ENCODE results near the gene BCL2L1. TPM values are rescaled to one million over a fixed set of nuclear protein-coding genes. Genes with fewer than 3 reads are reported as not detected.

The BCL2L1 gene
- total RNA-seq, 1 donor from 2014 or later, result 60.4 TPM

GRCh38 chr20:31642837-31643236, 79.8 kb downstream of the BCL2L1 start:
- POLR2A ChIA-PET, result no interaction called here
- no peak for ATAC-seq (ENCODE audit: low read depth)
- no peak overlapping the region for H3K27ac Mint-ChIP-seq
- peaks cover 3% of the 10 kb centered on the region for H3K4me1 Mint-ChIP-seq
- no peak for DNase-seq
- CTCF ChIA-PET, result no interaction called here
- H3K9me3 Mint-ChIP-seq, result no peaks in the 10 kb centered on the region
- intact Hi-C loops (cut with micrococcal nuclease), result no loop called here
- no peak overlapping the region for H3K4me3 Mint-ChIP-seq
- no peaks in the 10 kb centered on the region for H3K36me3 Mint-ChIP-seq (ENCODE audit: low read depth)
- TF ChIP-seq CTCF (IDR thresholded peaks at IDR 0.05), result no peak
- peaks cover 3% of the 10 kb centered on the region for H3K27me3 Mint-ChIP-seq

- Mint-ChIP-seq H3K9me3 (no peaks in the 10 kb centered on the region), H3K4me1 (peaks cover 3% of the 10 kb centered on the region), H3K27ac (no peak overlapping the region), H3K36me3 (ENCODE audit: low read depth) (no peaks in the 10 kb centered on the region), H3K27me3 (peaks cover 5% of the 10 kb centered on the region), H3K4me3 (no peak overlapping the region)
- CTCF ChIA-PET, result interaction anchor here (1.4 kb wide), 1 partner anchor 29 kb away, joined by 4 read pairs; no protein-coding TSS in a partner anchor
- POLR2A ChIA-PET, result no interaction called here
- ATAC-seq (ENCODE audit: low read depth) (no peak), DNase-seq (no peak)
- intact Hi-C loops (cut with micrococcal nuclease), result no loop called here
- TF ChIP-seq CTCF (IDR thresholded peaks at IDR 0.05), result no peak
These were observed 81.3 kb downstream of the BCL2L1 start for GRCh38 chr20:31641391-31641790.

- no peak for TF ChIP-seq CTCF (IDR thresholded peaks at IDR 0.05)
- DNase-seq (no peak), ATAC-seq (ENCODE audit: low read depth) (no peak)
- Mint-ChIP-seq H3K27ac (no peak overlapping the region), H3K4me1 (peaks cover 3% of the 10 kb centered on the region), H3K36me3 (ENCODE audit: low read depth) (no peaks in the 10 kb centered on the region), H3K4me3 (no peak overlapping the region), H3K9me3 (no peaks in the 10 kb centered on the region), H3K27me3 (peaks cover 5% of the 10 kb centered on the region)
- ChIA-PET CTCF (no interaction called here), POLR2A (no interaction called here)
- intact Hi-C loops (cut with micrococcal nuclease), result no loop called here
These were observed 82.4 kb downstream of the BCL2L1 start for GRCh38 chr20:31640259-31640658.

- ChIA-PET CTCF (no interaction called here), POLR2A (no interaction called here)
- Mint-ChIP-seq H3K36me3 (ENCODE audit: low read depth) (no peaks in the 10 kb centered on the region), H3K27ac (no peak overlapping the region), H3K4me1 (peaks cover 3% of the 10 kb centered on the region), H3K9me3 (no peaks in the 10 kb centered on the region), H3K4me3 (no peak overlapping the region), H3K27me3 (peaks cover 5% of the 10 kb centered on the region)
- DNase-seq (no peak), ATAC-seq (ENCODE audit: low read depth) (no peak)
- no peak for TF ChIP-seq CTCF (IDR thresholded peaks at IDR 0.05)
- intact Hi-C loops (cut with micrococcal nuclease), result no loop called here
These were observed 83.9 kb downstream of the BCL2L1 start for GRCh38 chr20:31638816-31639215.

GRCh38 chr20:31638317-31638716, 84.4 kb downstream of the BCL2L1 start:
- no peak overlapping the region for H3K27ac Mint-ChIP-seq
- no peak for TF ChIP-seq CTCF (IDR thresholded peaks at IDR 0.05)
- ChIA-PET CTCF (no interaction called here), POLR2A (no interaction called here)
- no peak overlapping the region for H3K4me3 Mint-ChIP-seq
- no peaks in the 10 kb centered on the region for H3K36me3 Mint-ChIP-seq (ENCODE audit: low read depth)
- no peaks in the 10 kb centered on the region for H3K9me3 Mint-ChIP-seq
- H3K27me3 Mint-ChIP-seq, result peaks cover 5% of the 10 kb centered on the region
- intact Hi-C loops (cut with micrococcal nuclease), result no loop called here
- H3K4me1 Mint-ChIP-seq, result peaks cover 3% of the 10 kb centered on the region
- ATAC-seq (ENCODE audit: low read depth) (no peak), DNase-seq (no peak)

Measured in activated B cell treated with CpG ODN at 0.5 μM for 24 hours (primary cell).